HG02642 (cell line): ENCODE results near the gene THADA.
A peak's percentile ranks its signal among the peaks of the same experiment; 100 is the strongest.
"Not testable (repeated sequence)": the region's sequence is repeated elsewhere in the genome, so short reads cannot be mapped to it uniquely, and the experiment has no call there.

ENCODE experiments used
- ATAC-seq: cut with Tn5 transposase; IDR thresholded peaks from one replicate; pipeline ENCODE4 v1.9.1; 2021; ENCODE audit warnings: mild to moderate bottlenecking; ENCODE audit not compliant: unreplicated experiment, poor library complexity

THADA gene

DNA sequence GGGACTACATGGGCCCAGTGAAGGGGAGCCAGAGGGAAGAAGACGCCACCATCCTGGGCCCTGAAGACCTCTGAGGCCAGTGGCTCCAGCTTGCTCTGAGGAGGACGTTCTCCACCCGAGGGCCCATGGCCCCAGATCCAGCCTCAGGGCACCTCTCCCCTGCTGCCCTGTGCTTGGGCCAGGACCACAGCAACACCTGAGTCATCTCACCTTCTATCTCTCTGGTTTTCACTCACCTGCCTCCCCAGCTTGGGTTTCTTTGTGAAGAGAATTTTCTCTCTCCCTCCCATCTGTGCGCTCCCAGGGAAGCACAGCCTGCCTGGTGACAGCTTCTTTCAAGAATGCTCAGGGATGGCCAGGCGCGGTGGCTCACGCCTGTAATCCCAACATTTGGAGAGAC is 389.2 kb downstream of the THADA start:
- ATAC-seq: no peak

DNA sequence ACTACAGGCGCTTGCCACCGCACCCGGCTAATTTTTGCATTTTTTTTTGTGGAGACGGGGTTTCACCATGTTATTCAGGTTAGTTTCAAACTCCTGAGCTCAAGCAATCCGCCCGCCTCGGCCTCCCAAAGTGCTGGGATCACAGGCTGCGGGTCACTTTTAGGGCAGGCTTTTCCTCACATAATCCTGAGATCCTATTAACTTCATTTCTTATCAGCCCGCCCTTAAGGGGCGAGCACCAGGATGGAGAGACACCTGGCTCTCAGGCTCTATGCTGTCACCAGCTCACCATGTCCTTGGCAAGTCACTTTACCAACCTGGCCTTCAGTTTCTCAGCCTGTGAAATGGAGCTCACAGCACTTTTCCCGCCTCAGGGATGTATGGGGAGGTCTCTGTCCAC is 392.5 kb downstream of the THADA start:
- ATAC-seq: no peak

DNA sequence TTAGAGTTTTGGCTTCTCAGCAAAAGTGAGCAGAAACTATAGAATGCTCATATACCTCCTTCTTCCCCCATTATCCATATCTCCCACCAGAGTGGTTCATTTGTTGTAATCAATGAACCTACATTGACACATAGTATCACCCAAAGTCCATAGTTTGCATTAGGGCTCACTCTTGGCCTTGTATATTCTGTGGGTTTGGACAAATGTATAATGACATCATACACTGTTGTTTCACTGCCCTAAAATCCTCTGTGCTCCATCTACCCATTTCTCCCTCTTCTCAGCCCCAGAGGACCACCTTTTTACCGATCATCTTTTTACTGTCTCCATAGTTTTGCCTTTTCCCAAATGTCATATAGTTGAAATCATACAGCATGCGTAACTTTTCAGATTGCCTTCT is 393.5 kb downstream of the THADA start:
- ATAC-seq: no peak

DNA sequence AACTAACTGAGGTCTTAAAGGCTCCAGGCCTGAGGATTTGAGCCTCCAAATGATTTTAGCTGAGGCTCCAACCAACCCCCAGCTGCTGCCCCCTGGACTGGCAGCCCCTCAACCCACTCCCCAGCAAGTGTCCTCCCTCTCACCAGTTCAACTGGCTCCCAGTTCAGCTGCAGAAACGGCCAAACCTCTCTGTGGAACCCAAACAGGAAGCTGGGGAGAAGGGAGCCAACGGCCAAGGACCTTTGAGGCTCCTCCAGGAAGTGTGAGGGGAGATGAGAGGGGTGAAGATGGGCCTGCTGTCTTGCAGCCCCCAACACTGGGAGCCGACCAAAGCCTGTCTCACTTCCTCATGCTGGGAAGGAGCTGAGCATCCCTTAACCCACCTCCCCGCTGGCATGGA is 394.3 kb downstream of the THADA start:
- no peak for ATAC-seq

DNA sequence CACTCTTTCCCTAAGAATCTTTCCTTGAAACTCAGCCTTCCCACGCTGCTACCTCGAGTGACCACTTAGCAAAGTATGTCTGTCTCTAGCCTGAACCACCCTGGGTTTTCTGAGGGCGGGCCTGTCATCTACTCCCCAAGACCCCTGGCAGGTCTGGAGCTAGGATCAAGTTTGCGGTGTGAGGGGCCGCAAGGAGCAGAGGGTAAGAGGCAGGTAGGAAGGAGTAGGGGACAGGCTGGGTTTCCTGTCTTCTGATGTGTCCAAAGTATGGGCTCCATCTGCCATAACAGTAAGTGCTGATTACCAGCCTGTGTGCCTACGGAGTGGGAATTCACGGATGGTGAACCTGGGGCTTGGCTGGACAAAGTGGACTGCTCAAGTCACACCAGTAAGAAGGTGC is 394.8 kb downstream of the THADA start:
- no peak for ATAC-seq

DNA sequence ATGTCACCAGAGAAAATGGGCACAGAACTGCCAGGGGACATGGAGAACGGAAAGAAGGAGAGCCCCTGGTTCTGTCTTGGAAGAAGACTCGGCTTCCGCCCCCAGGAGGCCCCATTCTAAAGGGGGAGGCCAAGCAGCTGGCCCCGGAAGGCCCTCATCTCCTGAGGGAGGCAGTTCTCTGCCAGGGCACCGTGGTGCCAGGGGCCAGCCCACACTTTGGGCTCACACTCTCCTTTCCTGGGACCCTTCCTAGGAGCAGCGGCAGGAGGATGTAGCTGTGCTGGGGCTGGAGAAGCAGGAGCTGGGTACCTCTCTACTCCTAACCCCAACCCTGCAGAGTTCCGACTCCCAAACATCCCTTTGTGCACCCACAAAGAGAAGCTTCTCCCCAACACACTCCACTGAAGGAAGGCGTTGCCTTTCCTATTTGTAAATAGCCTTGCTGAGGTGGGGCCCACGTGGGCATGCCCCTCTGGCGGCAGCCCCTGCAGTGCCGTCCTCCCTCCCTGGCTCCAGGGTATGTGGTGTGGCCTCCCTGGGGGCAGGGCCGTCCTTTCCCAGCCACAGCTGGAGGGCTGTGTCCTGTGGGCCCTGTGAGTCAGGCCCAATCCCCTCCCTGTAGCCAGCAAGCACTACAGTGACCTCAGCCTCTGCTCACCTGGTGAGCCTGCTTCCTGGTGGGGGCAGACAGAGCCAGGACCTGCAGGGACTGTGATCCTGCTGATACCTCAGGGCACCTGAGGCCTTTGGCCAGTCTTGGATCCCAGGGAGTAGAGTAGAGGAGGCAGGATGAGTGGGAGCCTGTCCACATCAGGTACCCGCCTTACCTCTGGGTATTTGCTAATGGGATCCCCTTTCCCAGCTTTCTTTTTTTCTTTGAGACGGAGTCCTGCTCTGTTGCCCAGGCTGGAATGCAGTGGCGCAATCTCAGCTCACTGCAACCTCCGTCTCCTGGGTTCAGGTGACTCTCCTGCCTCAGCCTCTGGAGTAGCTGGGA is 396.0 kb downstream of the THADA start:
- no peak for ATAC-seq

DNA sequence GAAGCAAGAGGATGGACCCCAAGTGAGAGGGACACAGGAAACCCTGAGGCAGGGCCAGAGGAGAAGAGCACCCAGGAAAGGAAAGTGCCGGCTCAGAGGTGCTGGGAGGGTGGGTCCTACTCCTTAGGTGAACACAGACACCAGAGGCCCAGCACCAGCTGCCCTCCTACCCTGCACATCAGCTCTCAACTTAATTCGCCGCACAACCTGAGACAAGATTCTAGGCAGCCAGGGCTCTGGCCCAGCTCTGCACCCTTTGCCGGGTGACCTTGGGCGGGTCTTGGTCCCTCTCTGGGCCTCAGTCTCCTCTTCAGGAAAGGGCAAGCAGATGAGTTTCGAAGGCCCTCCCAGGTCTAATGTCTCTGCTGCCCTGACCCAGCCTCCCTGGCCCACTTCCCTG is 397.6 kb downstream of the THADA start:
- ATAC-seq: no peak

DNA sequence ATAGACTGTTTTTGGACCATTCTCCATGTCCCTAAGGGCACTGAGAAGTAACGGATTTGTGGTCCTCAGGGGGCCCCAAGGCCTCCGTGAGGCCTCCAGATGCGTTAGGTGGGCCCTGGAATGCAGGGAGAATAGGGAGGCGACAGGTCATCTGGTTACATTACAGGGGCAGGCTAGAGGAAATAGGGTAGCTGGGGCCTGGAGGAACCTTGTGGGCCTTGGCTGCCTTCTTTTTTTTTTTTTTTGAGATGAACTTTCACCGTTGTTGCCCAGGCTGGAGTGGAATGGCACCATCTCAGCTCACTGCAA is 398.3 kb downstream of the THADA start:
- no peak for ATAC-seq

DNA sequence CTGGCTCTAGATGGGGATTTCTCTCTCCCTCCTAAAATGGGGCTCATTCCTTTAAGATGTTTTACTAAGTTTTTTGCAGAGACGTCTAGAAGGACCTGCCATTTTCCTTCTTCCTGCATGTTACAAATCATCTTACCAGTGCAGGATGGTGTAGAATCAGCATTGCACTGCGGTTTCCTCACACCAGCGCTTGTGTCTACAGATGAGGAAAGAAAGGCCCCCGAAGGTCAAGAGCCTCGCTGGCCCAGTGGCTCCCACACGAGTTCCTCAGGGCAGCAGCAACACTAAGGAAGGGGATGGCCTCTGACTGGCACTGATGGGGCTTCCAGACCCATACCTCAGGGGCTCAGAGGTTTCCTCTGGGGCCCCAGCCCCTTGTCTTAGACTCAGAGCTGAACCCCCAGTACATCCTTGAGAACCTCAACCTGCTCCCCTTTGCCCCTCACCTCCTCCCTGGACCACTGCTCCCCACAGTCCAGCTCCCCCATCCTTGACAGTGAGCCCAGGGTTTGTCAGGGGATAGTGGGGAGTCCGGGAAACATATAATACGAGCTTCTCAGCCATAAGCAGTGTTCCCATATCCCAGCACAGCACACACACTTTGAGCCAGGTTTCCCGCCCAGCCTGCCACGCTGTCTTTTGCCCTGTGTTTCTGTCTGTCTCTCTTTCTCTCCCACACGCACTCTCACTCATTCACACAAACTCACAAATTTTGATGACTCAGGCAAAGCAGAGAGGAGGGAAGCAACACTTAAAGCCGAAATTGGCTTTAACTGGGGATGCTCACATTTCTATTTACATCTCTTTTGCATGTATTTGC is 398.9 kb downstream of the THADA start:
- no peak for ATAC-seq

DNA sequence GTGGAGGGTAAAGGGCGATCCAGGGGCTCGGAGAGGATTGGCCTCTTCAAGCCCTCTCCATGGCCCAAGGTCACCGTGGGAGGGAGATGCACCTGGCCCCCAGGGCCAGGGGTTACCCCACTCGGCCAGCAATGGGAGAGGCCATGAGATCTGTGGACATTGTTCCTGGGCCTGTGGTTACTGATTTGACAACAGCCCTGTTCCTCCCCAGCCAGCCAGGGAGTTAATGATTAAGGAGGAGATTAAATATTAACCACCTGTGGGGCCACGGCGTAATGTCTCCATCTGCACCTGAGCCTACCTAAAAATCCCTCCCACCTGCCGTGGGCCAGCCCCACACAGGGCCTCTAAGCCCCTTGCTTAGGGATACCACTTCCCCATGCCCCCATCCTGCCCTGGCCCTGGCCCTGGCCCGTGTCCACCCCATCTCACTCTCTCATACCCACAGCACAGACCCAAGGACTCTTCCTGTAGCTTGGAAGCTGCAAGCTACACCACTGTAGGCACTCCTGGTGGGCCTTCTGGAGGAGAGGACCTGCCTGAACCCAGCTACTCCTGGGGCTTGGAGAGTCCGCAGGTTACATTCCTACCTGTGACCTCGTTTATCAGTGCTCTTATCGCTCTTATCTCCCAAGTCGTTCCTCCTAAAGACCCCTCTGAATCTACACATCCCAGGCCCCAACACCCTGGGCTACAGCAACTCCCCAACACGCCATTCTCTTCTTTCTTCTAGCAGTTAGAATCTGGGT is 401.5 kb downstream of the THADA start:
- peak; percentile 60 for ATAC-seq

DNA sequence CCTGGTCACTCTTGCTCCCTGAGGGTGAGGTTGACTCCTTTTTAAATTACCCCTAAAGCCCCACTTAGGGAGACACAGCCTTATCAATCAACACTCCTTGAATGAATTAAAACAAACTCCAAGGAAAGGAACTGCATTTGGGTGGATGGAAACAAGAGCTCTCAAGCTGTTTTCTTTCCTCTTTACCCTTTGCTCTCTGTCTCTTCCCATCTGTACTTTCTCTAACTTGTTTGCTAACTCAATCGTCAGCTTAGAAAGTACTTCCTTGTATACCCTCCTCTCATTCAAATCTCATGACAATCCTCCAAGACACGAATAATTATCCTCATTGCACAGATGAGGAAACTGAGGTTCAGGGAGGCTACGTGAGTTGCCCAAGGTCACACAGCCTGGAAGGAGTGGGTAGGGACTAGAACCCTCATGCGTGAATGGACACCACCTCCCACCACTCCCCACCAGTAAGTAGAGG is 402.2 kb downstream of the THADA start:
- ATAC-seq: no peak

DNA sequence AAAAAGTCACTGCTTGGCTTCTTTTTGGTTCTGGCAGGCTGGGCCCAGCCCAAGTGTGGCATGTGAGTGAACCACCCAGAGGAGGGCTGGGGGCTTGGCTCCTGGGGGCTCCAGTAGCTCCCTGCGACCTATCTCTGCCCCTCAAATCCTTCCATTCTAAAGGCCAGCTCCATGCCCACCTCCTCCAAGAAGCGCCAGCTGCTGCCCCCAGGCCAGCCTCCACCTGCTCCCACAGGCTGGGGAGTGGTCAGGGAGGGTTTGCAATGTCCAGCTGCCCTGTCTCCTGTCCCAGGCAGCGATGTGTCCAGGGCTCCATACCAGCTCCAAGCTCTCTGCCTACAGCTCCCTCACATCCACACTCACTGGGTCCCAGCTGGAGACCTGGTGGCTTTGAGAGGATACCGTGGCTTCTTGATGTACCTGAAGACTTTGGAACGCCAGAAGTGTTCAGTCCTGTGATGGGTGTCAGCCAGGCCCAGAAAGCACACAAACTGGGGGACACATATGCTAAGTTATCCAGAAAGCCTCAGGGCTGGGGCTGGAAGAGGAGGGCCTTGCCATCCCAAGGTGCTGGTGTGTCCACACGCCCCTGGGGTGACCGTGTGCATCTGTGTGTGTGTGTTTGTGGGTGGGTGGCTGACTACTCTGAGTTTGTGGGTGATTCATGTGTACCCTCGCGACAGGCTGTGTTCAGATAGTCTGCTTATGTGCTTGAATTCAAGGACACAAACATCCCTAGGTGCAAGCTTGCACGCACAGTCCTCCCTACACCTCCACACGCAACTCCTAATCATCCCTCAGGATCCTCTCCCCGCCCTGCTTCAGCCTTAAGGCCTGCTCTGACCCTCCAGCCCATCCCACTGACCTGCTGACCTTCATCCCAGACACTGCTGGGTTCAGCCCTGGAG is 402.8 kb downstream of the THADA start:
- no peak for ATAC-seq

DNA sequence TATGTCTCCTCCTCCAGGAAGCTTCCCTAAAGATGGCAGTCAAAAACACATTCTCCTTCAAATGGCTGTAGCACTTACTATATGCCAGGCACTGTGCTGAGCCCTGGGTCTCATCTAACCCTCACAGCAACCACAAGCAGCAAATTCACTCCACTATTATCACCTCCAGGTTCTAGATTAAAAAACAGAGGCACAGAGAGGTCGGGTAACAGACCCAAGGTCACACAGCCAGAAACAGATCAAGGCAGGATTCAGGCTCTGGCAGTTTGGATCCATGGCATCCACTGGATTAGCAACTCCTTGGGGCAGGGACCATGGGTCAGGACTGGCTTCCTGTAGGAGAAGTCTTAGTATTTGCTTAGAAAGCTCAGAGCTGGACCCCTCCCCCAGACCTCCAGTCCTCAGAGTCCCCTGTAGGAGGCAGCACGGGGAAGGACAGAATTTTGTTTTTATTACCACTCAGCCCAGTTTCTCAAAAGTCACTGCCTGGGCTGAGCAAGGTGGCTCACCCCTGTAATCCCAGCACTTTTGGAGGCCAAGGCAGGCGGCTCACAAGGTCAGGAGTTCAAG is 403.8 kb downstream of the THADA start:
- ATAC-seq: no peak

DNA sequence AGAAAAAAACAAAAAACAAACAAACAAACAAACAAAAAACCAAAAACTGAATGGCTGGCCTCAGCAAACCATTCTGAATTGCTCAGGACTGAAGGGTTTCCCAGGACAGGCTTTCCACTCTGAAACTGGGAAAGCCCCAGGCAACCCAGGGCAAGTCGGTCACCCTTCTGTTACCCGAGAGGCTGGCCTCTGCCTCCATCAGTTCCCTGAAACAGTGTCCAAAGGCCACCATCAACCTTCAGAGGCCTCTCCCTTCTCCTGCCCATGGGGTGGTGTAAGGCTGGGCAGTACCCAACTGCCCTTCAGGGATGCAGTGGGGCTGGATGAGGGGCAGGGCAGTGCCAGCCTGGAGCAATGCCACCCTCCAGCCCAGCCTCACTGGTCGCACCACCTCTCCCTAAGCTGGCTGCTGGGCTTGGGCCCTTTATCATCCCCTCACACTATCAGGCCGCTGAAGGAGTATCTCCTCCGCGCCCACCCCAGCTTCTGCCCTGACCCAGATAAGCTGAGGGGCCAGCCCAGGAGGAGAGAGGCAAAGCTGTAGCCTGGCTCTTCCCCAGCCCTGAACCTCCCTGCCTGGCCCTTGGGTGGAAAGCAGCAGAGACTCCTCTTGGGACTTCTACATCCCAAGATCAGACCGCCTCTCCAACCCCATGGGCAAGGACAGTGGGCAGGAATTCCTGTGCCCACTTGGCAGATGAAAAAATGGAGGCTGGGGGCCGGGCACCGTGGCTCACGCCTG is 405.4 kb downstream of the THADA start:
- no peak for ATAC-seq

DNA sequence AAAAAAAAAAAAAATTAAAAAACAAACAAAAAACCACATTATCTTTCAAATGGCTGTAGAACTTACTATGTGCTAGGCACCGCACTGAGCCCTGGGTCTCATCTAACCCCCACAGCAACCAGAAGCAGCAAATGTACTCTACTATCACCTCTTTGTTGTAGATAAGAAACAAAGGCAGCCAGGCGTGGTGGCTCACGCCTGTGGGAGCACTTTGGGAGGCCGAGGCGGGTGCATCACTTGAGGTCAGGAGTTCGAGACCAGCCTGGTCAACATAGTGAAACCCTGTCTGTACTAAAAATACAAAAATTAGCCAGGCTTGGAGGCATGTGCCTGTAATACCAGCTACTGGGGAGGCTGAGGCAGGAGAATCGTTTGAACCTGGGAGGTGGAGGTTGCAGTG is 406.0 kb downstream of the THADA start:
- ATAC-seq: not testable (repeated sequence)

DNA sequence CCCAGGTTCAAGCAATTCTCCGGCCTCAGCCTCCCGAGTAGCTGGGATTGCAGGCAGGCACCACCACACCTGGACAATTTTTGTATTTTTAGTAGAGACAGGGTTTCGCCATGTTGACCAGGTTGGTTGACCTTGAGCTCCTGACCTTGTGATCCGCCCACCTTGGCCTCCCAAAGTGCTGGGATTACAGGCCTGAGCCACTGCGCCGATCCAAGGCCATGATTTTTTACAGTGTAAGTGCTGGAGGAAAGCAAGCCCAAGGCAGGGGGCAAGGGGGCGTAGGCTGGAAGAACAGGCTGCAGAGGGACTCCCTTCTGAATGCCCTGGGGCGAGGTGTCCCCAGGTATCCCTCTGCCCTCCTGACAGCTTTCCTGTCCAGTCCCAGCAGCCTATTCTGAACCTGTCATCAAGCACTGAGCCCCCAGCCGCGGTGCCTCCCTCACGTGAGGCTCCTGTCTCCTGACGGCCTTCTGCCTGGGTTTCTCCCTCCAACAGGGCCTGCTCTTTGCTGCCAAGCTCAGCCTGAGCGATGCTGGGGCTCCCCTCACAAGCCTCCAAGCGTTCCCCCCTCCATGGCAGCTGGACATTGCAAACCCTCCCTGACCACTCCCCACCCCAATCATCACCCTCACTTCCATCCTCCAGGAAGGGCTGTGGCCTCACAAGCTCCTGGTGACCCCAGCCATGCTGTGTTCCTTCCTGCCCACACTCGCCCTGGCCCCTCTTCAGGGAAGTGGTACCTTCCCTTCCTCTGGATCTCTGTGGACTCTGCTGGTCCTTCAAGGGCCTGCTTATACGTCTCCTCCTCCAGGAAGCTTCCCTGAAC is 407.1 kb downstream of the THADA start:
- no peak for ATAC-seq

DNA sequence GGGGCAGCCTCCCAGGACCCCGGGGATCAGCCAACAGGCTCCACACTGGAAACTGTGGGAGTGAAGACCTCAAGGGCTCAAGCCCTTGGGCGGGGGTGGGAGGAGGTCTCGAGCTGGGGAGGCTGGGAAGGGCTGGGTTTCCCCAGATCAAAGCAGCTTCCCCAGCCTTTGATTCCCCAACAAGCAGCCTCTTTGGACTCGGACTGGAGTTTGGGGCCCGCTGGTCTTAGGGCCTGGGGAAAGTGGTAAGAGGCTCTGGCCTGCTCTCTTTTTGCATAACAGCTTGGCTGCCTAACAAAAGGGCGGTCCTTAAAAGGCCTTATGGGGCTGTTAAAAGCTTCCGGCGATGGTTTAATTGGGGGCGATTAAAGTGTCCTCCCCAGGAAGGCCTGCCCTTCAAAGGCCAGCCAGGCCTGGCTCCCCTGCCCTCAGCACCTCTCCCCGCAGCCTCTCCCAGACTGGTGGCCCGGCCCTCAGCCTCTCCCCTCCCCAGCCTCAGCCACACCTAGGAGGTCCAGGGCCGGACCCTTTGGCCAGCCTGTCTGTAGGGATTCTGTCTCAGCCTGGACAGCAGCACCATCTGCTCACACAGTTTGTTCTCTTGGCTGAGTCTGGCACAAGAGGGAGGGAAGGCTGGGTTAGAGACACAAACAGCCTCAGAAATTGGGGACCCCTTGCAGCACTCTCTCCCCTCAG is 409.0 kb downstream of the THADA start:
- no peak for ATAC-seq
